CD4-positive, alpha-beta T cell (primary cell): Measurements from ENCODE around the gene KRT20. TPM values are rescaled to one million over a fixed set of nuclear protein-coding genes. Genes with fewer than 3 reads are reported as not detected.

Source experiments
- ATAC-seq: fragments of 200-7000 bp; cut with Tn5 transposase; one replicate; pipeline ENCODE4 v1.10.0; 2022; ENCODE audit warnings: mild to moderate bottlenecking; ENCODE audit not compliant: poor library complexity
- CTCF ChIA-PET: fragments of 350-600 bp; sonication (Branson Sonifier 250); formaldehyde crosslinking; loops from one replicate; lab custom pipeline; 2021; ENCODE audit warnings: antibody characterized with exemption, inconsistent platforms; lab: Charles Lee
- POLR2A ChIA-PET: fragments of 350-600 bp; sonication (Branson Sonifier 250); formaldehyde crosslinking; loops from one replicate; lab custom pipeline; 2021; ENCODE audit warnings: antibody characterized with exemption, inconsistent platforms; lab: Charles Lee
- DNase-seq, 14 experiments: peaks; one replicate each; pipeline ENCODE4 v3.0.0-alpha.2; 2013 to 2020; ENCODE audit warnings: mixed read lengths in 2 of 14
- H3K27ac ChIP-seq, 2 donors: one replicate each; pipeline versions ENCODE4 v1.5.1 to v1.7.0; 2013; ENCODE audit warnings: low read length in 2 of 2, low read depth in 1 of 2, mild to moderate bottlenecking in 1 of 2
- H3K27me3 ChIP-seq, 2 experiments: 1 replicate in 1 of 2; 2 replicates in 1 of 2; pipeline versions ENCODE4 v1.6.1 to v1.7.0; 2013; ENCODE audit warnings: low read length in 2 of 2, control low read depth in 1 of 2, mild to moderate bottlenecking in 1 of 2, moderate library complexity in 1 of 2; ENCODE audit not compliant: insufficient read depth in 2 of 2, control insufficient read depth in 1 of 2
- H3K36me3 ChIP-seq: one replicate; pipeline ENCODE4 v1.6.1; 2013; ENCODE audit warnings: low read length, control low read depth; ENCODE audit not compliant: insufficient read depth
- H3K4me1 ChIP-seq: one replicate; pipeline ENCODE4 v1.6.1; 2013; ENCODE audit warnings: low read length, control low read depth; ENCODE audit not compliant: insufficient read depth
- H3K4me3 ChIP-seq: one replicate; pipeline ENCODE4 v1.5.1; 2013; ENCODE audit warnings: mild to moderate bottlenecking, low read length, moderate library complexity
- H3K9me3 ChIP-seq, 2 experiments: 1 replicate in 1 of 2; 2 replicates in 1 of 2; pipeline versions ENCODE4 v1.6.1 to v1.7.0; 2013; ENCODE audit warnings: low read length in 2 of 2, mild to moderate bottlenecking in 2 of 2, control low read depth in 1 of 2, moderate library complexity in 1 of 2; ENCODE audit not compliant: control insufficient read depth in 1 of 2, insufficient read depth in 1 of 2
- H3K27ac Mint-ChIP-seq: one replicate; pipeline ENCODE4 v1.8.0; 2020; ENCODE audit warnings: mixed read lengths
- H3K27me3 Mint-ChIP-seq: one replicate; pipeline ENCODE4 v1.8.0; 2021; ENCODE audit warnings: mixed read lengths
- H3K36me3 Mint-ChIP-seq: one replicate; pipeline ENCODE4 v1.8.0; 2021; ENCODE audit warnings: low read depth, mixed read lengths
- H3K4me1 Mint-ChIP-seq: one replicate; pipeline ENCODE4 v1.8.0; 2021; ENCODE audit warnings: low read depth, mixed read lengths
- H3K4me3 Mint-ChIP-seq: one replicate; pipeline ENCODE4 v1.8.0; 2020; ENCODE audit warnings: mild to moderate bottlenecking, mixed read lengths
- H3K9me3 Mint-ChIP-seq: one replicate; pipeline ENCODE4 v1.8.0; 2020; ENCODE audit warnings: mixed read lengths
- intact Hi-C, 2 experiments: fragments of 100-400 bp; cut with DNase I in 1 of 2; cut with micrococcal nuclease in 1 of 2; formaldehyde crosslinking; loops; one replicate each; pipeline versions ENCODE4 v1.15.1 to v1.9.0; 2023 to 2025; cut with DNase I, micrococcal nuclease
- total RNA-seq, 174 experiments: library from RNA in 2 of 174; stranded (reverse) in 2 of 174; gene quantifications; one replicate each; pipeline ENCODE4 v1.2.3 and lab custom pipeline; 2021 to 2026
- TF ChIP-seq, protein P1 (sequence below): fragments of 200-600 bp; IDR thresholded peaks from one replicate; pipeline ENCODE4 v1.8.0; 2022; ENCODE audit warnings: antibody characterized with exemption, mild to moderate bottlenecking

KRT20 gene
- total RNA-seq, 2 experiments from 2014 or later = not detected

DNA sequence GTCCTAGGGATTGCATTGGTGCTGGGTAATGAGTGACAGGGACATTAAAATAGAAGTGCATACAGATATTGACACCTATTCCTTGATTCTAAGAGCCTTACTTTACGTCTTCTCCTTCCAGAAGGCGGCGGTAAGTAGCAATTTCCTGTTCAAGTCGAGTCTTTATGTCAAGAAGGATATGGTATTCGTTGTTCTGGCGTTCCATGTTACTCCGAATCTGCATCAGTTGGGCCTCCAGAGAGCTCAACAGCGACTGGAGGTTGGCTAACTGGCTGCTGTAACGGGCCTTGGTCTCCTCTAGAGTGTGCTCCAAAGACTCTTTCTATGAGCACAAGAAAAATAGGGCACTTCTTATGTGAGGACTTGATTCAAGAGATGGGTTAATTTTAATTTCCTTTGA, 7.0 kb downstream of the KRT20 start:
- no peak overlapping the region for H3K27ac ChIP-seq
- DNase-seq (no peak), ATAC-seq (no peak)
- H3K9me3 Mint-ChIP-seq = no peaks in the 10 kb centered on the region
- H3K27ac Mint-ChIP-seq = no peak overlapping the region
- TF ChIP-seq, protein P1, sequence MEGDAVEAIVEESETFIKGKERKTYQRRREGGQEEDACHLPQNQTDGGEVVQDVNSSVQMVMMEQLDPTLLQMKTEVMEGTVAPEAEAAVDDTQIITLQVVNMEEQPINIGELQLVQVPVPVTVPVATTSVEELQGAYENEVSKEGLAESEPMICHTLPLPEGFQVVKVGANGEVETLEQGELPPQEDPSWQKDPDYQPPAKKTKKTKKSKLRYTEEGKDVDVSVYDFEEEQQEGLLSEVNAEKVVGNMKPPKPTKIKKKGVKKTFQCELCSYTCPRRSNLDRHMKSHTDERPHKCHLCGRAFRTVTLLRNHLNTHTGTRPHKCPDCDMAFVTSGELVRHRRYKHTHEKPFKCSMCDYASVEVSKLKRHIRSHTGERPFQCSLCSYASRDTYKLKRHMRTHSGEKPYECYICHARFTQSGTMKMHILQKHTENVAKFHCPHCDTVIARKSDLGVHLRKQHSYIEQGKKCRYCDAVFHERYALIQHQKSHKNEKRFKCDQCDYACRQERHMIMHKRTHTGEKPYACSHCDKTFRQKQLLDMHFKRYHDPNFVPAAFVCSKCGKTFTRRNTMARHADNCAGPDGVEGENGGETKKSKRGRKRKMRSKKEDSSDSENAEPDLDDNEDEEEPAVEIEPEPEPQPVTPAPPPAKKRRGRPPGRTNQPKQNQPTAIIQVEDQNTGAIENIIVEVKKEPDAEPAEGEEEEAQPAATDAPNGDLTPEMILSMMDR = no peak
- H3K36me3 Mint-ChIP-seq = no peaks in the 10 kb centered on the region
- no peaks in the 10 kb centered on the region for H3K36me3 ChIP-seq
- H3K4me1 Mint-ChIP-seq = no peaks in the 10 kb centered on the region
- H3K4me3 Mint-ChIP-seq = no peak overlapping the region
- no peaks in the 10 kb centered on the region for H3K9me3 ChIP-seq
- H3K27me3 Mint-ChIP-seq = peaks cover 7% of the 10 kb centered on the region
- ChIA-PET CTCF (interaction anchor here (1.2 kb wide), 1 partner anchor 74 kb away, joined by 3 read pairs; no protein-coding TSS in a partner anchor), POLR2A (no interaction called here)
- no peaks in the 10 kb centered on the region for H3K4me1 ChIP-seq
- no peaks in the 10 kb centered on the region for H3K27me3 ChIP-seq
- intact Hi-C loops = no loop called here
- no peak overlapping the region for H3K4me3 ChIP-seq

DNA sequence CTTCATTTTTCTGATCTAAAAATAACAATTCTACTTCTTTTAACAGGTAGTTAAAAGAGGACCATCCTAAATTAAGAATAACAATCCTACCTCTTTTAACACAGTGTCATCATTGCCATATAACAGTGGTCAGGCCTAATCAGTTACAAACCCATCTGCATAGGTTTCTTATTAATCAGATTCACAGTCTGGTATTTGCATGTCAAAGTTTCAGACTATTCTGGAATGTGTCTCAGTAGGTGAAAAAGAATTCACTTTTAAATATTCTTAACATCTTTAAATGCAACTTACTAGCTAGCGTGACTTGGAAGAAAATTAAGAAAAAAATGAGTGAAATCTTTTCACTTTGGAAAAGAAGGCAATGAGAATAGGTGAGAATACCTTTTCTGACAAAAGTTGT, 11.2 kb downstream of the KRT20 start:
- intact Hi-C loops = no loop called here
- ChIA-PET POLR2A (no interaction called here), CTCF (no interaction called here)
- DNase-seq (no peak), ATAC-seq (no peak)
- H3K9me3 ChIP-seq = no peaks in the 10 kb centered on the region
- H3K36me3 Mint-ChIP-seq = no peaks in the 10 kb centered on the region
- no peak overlapping the region for H3K4me3 ChIP-seq
- no peaks in the 10 kb centered on the region for H3K36me3 ChIP-seq
- peaks cover 36% of the 10 kb centered on the region for H3K27me3 Mint-ChIP-seq
- no peaks in the 10 kb centered on the region for H3K9me3 Mint-ChIP-seq
- TF ChIP-seq, protein P1 = no peak
- no peak overlapping the region for H3K4me3 Mint-ChIP-seq
- no peaks in the 10 kb centered on the region for H3K4me1 ChIP-seq
- H3K4me1 Mint-ChIP-seq = no peaks in the 10 kb centered on the region
- H3K27ac ChIP-seq = no peak overlapping the region
- H3K27me3 ChIP-seq = peaks cover 9 to 12% of the 10 kb centered on the region in 2 experiments
- H3K27ac Mint-ChIP-seq = no peak overlapping the region

DNA sequence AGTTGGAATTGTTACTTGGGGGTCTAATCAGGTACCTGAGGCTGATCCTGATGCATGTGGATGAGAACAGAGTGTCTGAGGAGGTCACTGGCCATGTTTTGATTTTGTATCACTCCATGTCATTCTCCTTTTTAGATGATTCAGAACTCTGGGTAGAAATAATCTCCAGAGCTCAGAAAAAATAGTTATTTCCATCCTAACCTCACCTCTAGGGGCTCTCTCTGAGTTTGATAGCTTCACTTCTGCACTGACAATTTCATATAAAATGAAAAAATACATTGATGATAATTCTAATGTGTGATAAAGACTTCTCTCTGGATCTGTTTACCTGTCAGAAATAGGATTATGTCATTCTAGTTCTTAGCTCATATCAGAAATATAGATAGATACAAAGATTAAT, 11.8 kb downstream of the KRT20 start:
- no peaks in the 10 kb centered on the region for H3K9me3 ChIP-seq
- no peak overlapping the region for H3K4me3 ChIP-seq
- H3K27me3 ChIP-seq = peaks cover 9 to 12% of the 10 kb centered on the region in 2 experiments
- CTCF ChIA-PET = no interaction called here
- Mint-ChIP-seq H3K27me3 (peaks cover 38% of the 10 kb centered on the region), H3K36me3 (no peaks in the 10 kb centered on the region), H3K27ac (no peak overlapping the region), H3K4me1 (no peaks in the 10 kb centered on the region), H3K9me3 (no peaks in the 10 kb centered on the region), H3K4me3 (no peak overlapping the region)
- TF ChIP-seq, protein P1 = no peak
- POLR2A ChIA-PET = no interaction called here
- H3K36me3 ChIP-seq = no peaks in the 10 kb centered on the region
- DNase-seq = no peak
- intact Hi-C loops = no loop called here
- no peak overlapping the region for H3K27ac ChIP-seq
- no peaks in the 10 kb centered on the region for H3K4me1 ChIP-seq
- ATAC-seq = no peak
